ENCODE data around the gene KRT85. TPM values are rescaled to one million over a fixed set of nuclear protein-coding genes. Genes with fewer than 3 reads are reported as not detected.

KRT85 gene
- polyA plus RNA-seq, 1 donor (not counting 4 experiments of a cell fraction or from before 2014, with no cell fraction given) = not detected

GRCh38 chr12:52399756-52400155, 32.5 kb upstream of the KRT85 start:
- FAIRE-seq (no peak), DNase-seq (ENCODE audit: low read depth, low spot score) (no peak)
- Histone ChIP-seq H2AFZ (ENCODE audit: control insufficient read depth, low read length) (no peak overlapping the region), H3K9ac (ENCODE audit: control insufficient read depth, extremely low read depth, insufficient read depth, low read length) (no peak overlapping the region), H3K27me3 (ENCODE audit: control insufficient read depth, extremely low read depth, insufficient read depth, low read length) (no peaks in the 10 kb centered on the region), H3K4me2 (ENCODE audit: control insufficient read depth, extremely low read depth, insufficient read depth, low read depth, low read length) (no peak overlapping the region), H3K79me2 (ENCODE audit: control insufficient read depth, insufficient read depth, low read length) (no peaks in the 10 kb centered on the region), H4K20me1 (ENCODE audit: control insufficient read depth, extremely low read depth, insufficient read depth, low read length) (no peaks in the 10 kb centered on the region), H3K4me3 (ENCODE audit: control insufficient read depth in 2 of 3, extremely low read depth in 1 of 3, insufficient read depth in 2 of 3, low read depth in 1 of 3, low read length in 3 of 3) (no peak overlapping the region), H3K36me3 (ENCODE audit: control insufficient read depth in 2 of 2, extremely low read depth in 1 of 2, insufficient read depth in 2 of 2, low read length in 2 of 2) (no peaks in the 10 kb centered on the region), H3K27ac (ENCODE audit: control insufficient read depth, insufficient read depth, low read length) (no peak overlapping the region), H3K9me3 (ENCODE audit: control insufficient read depth, low read depth, low read length) (no peaks in the 10 kb centered on the region), H3K4me1 (ENCODE audit: control insufficient read depth, extremely low read depth, insufficient read depth, low read length) (no peaks in the 10 kb centered on the region), H3K9me1 (ENCODE audit: control insufficient read depth, extremely low read depth, insufficient read depth, low read length) (no peaks in the 10 kb centered on the region)
- dilution Hi-C loops (cut with MboI; ENCODE audit: extremely low pct_ligation_motif_present, low sequenced_read_pairs) = no loop called here
- TF ChIP-seq, protein P1, sequence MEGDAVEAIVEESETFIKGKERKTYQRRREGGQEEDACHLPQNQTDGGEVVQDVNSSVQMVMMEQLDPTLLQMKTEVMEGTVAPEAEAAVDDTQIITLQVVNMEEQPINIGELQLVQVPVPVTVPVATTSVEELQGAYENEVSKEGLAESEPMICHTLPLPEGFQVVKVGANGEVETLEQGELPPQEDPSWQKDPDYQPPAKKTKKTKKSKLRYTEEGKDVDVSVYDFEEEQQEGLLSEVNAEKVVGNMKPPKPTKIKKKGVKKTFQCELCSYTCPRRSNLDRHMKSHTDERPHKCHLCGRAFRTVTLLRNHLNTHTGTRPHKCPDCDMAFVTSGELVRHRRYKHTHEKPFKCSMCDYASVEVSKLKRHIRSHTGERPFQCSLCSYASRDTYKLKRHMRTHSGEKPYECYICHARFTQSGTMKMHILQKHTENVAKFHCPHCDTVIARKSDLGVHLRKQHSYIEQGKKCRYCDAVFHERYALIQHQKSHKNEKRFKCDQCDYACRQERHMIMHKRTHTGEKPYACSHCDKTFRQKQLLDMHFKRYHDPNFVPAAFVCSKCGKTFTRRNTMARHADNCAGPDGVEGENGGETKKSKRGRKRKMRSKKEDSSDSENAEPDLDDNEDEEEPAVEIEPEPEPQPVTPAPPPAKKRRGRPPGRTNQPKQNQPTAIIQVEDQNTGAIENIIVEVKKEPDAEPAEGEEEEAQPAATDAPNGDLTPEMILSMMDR (optimal IDR thresholded peaks at IDR 0.05 in 1 of 3, IDR thresholded peaks at IDR 0.05 in 1 of 3, conservative IDR thresholded peaks at IDR 0.05 in 1 of 3; ENCODE audit: extremely low read depth in 1 of 3, insufficient read depth in 2 of 3, low read length in 3 of 3) = no peak
- no peak for TF ChIP-seq EZH2 (IDR thresholded peaks at IDR 0.05; ENCODE audit: low read length)

- H3K4me3 ChIP-seq (ENCODE audit: control insufficient read depth in 2 of 3, extremely low read depth in 1 of 3, insufficient read depth in 2 of 3, low read depth in 1 of 3, low read length in 3 of 3) = no peak overlapping the region
- DNase-seq (ENCODE audit: low read depth, low spot score) (no peak), FAIRE-seq (no peak)
- no peaks in the 10 kb centered on the region for H3K79me2 ChIP-seq (ENCODE audit: control insufficient read depth, insufficient read depth, low read length)
- H3K27ac ChIP-seq (ENCODE audit: control insufficient read depth, insufficient read depth, low read length) = no peak overlapping the region
- H4K20me1 ChIP-seq (ENCODE audit: control insufficient read depth, extremely low read depth, insufficient read depth, low read length) = no peaks in the 10 kb centered on the region
- dilution Hi-C loops (cut with MboI; ENCODE audit: extremely low pct_ligation_motif_present, low sequenced_read_pairs) = no loop called here
- TF ChIP-seq EZH2 (IDR thresholded peaks at IDR 0.05; ENCODE audit: low read length) = no peak
- TF ChIP-seq, protein P1 (optimal IDR thresholded peaks at IDR 0.05 in 1 of 3, IDR thresholded peaks at IDR 0.05 in 1 of 3, conservative IDR thresholded peaks at IDR 0.05 in 1 of 3; ENCODE audit: extremely low read depth in 1 of 3, insufficient read depth in 2 of 3, low read length in 3 of 3) = no peak
- no peak overlapping the region for H3K4me2 ChIP-seq (ENCODE audit: control insufficient read depth, extremely low read depth, insufficient read depth, low read depth, low read length)
- no peak overlapping the region for H3K9ac ChIP-seq (ENCODE audit: control insufficient read depth, extremely low read depth, insufficient read depth, low read length)
- H3K9me1 ChIP-seq (ENCODE audit: control insufficient read depth, extremely low read depth, insufficient read depth, low read length) = no peaks in the 10 kb centered on the region
- H3K36me3 ChIP-seq (ENCODE audit: control insufficient read depth in 2 of 2, extremely low read depth in 1 of 2, insufficient read depth in 2 of 2, low read length in 2 of 2) = no peaks in the 10 kb centered on the region
- H2AFZ ChIP-seq (ENCODE audit: control insufficient read depth, low read length) = no peak overlapping the region
- H3K27me3 ChIP-seq (ENCODE audit: control insufficient read depth, extremely low read depth, insufficient read depth, low read length) = no peaks in the 10 kb centered on the region
- H3K9me3 ChIP-seq (ENCODE audit: control insufficient read depth, low read depth, low read length) = no peaks in the 10 kb centered on the region
- H3K4me1 ChIP-seq (ENCODE audit: control insufficient read depth, extremely low read depth, insufficient read depth, low read length) = no peaks in the 10 kb centered on the region
Measured at GRCh38 chr12:52398176-52398575, 30.9 kb upstream of the KRT85 start.

Data from keratinocyte (primary cell).